ENCODE results near the gene ARG2. TPM values are rescaled to one million over a fixed set of nuclear protein-coding genes. Genes with fewer than 3 reads are reported as not detected.

ARG2 gene
- total RNA-seq, 1 experiment from 2014 or later, result 7.0 TPM

DNA sequence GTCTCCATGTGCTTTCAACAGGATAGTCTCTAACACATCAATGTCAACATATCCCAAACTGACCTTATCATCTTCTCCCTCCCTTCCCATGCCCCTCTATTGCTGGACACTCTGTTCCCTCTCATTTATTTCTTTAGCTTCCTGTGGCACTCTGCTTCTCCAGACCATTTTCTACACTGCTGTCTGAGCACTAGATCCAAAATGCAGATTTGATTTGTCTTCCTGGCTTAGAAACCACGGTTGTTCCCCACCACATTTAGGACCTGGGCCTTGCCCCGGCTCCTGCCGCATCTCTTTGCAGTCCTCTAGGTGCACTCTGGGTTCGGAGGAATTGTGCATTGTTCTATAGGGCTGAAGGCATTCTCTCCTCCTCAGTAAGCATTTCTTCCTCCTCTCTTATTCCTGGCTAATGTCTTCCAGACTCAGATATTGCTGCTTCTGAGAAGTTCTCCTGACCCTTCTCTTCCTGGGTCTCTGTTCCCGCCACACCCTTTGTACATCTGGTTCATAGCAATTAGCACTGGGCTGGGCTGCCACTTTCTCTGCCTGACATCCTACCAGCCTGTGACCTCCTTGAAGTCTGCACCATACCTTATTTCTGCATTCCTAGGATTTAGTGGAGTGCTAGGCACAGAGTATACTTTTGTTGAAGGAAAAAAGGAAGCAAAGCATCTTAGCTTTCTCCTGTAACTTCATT, 13.9 kb downstream of the ARG2 start (continued):
- TF ChIP-seq, protein P1, sequence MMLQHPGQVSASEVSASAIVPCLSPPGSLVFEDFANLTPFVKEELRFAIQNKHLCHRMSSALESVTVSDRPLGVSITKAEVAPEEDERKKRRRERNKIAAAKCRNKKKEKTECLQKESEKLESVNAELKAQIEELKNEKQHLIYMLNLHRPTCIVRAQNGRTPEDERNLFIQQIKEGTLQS (IDR thresholded peaks at IDR 0.05), result no peak
- no peak for TF ChIP-seq EGR1 (IDR thresholded peaks at IDR 0.05; ENCODE audit: low read depth)

DNA sequence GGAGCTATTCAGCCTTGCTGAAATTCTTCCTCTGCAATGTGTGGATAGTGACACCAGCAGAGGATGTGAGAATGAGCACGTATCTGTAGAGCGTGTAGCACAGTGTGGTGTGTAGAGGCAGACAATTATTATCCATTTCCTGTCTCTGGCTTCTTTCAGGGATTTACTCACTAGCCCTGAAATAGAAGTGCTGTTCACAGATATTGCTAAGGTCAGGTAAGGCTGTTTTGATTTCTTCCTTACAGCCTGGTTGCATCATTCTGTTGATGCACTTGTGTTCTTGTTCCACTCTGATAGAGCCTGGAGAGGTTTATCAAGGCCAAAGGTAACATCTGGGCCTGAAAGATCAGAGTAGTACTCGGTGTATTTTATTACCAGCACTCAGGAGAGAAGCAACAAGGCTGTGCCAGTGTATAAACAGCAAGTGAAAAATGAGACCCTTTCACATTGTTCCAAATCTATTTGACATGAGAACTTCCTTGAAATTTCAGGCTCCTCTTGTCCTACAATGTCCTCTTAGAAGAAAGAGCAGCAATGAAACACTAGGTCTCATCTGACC, 16.7 kb downstream of the ARG2 start:
- no peak overlapping the region for H3K9ac ChIP-seq (ENCODE audit: low read length)
- no peaks in the 10 kb centered on the region for H3K27me3 ChIP-seq (ENCODE audit: insufficient read depth, low read length)
- H3K4me1 ChIP-seq (ENCODE audit: control insufficient read depth in 1 of 2, insufficient read depth in 2 of 2, low read length in 2 of 2), result no peaks in the 10 kb centered on the region
- ATAC-seq (no peak), DNase-seq (ENCODE audit: low read depth, low spot score) (no peak)
- BruUV-seq (replicated peaks), result no TSS peak
- no peak overlapping the region for H3K4me2 ChIP-seq (ENCODE audit: low read length)
- intact Hi-C loops (cut with micrococcal nuclease), result no loop called here
- no peaks in the 10 kb centered on the region for H3K9me2 ChIP-seq (ENCODE audit: insufficient read depth)
- H3K79me2 ChIP-seq (ENCODE audit: insufficient read depth, low read length), result no peaks in the 10 kb centered on the region
- POLR2A ChIA-PET, result no interaction called here
- no peaks in the 10 kb centered on the region for H3K36me3 ChIP-seq (ENCODE audit: control insufficient read depth in 1 of 2, insufficient read depth in 2 of 2, low read length in 2 of 2)
- CTCF ChIA-PET, result interaction anchor here (0.6 kb wide), 1 partner anchor 1156 kb away, joined by 5 read pairs; the partner anchor contains the start of gene ZFP36L1
- H3K27ac ChIP-seq (ENCODE audit: low read depth, low read length), result no peak overlapping the region
- no peak overlapping the region for H3K4me3 ChIP-seq (replicated peaks in 1 of 2; ENCODE audit: low read depth in 1 of 2, low read length in 2 of 2)
- RAD21 ChIA-PET (ENCODE audit: low non-redundant PET in 1 of 2, low total read pairs in 2 of 2, uncharacterized antibody in 2 of 2, unreplicated experiment in 2 of 2), result no interaction called here
- H4K20me1 ChIP-seq (ENCODE audit: insufficient read depth), result no peaks in the 10 kb centered on the region
- no peaks in the 10 kb centered on the region for H3K9me3 ChIP-seq (ENCODE audit: control insufficient read depth in 1 of 2, insufficient read depth in 1 of 2, low read depth in 1 of 2, low read length in 2 of 2)
- no peak overlapping the region for H2AFZ ChIP-seq (ENCODE audit: low read depth, low read length, poor library complexity, severe bottlenecking)
- TF ChIP-seq SP1 (IDR thresholded peaks at IDR 0.05; ENCODE audit: low read depth) (0 out of 2 replicates have a peak, but pooled peaks have one; percentile 17), CEBPB (IDR thresholded peaks at IDR 0.05; ENCODE audit: low read depth) (peak; percentile 87), ELF1 (IDR thresholded peaks at IDR 0.05; ENCODE audit: borderline replicate concordance, low read depth) (no peak)

DNA sequence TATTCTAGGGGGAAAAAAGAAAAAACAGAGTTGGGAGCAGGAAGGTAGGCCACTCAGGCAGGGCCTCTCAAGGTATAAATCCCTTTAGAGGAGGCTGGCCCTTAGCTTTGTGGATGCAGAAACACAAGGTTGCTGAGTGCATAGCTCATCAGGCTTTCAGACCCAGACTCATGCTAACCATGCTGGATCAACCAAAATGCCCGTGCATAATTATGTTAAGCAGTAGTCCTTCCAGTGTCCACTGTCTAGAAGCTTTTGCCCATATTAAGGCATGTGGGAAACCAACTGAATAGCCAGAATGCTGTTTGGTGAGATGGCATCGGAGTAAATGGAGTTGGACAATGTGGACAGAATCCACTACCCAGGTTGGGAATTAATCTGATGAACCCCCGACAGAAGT, 18.9 kb downstream of the ARG2 start:
- intact Hi-C loops (cut with micrococcal nuclease), result no loop called here
- ATAC-seq (no peak), DNase-seq (ENCODE audit: low read depth, low spot score) (no peak)
- no peak overlapping the region for H3K27ac ChIP-seq (ENCODE audit: low read depth, low read length)
- no peak overlapping the region for H3K9ac ChIP-seq (ENCODE audit: low read length)
- no peak overlapping the region for H3K4me2 ChIP-seq (ENCODE audit: low read length)
- H3K9me3 ChIP-seq (ENCODE audit: control insufficient read depth in 1 of 2, insufficient read depth in 1 of 2, low read depth in 1 of 2, low read length in 2 of 2), result no peaks in the 10 kb centered on the region
- CTCF ChIA-PET, result interaction anchor here (1.0 kb wide), 1 partner anchor 66 kb away, joined by 3 read pairs; no protein-coding TSS in a partner anchor
- H3K79me2 ChIP-seq (ENCODE audit: insufficient read depth, low read length), result no peaks in the 10 kb centered on the region
- peaks cover 2 to 7% of the 10 kb centered on the region in 2 experiments for H3K4me1 ChIP-seq (ENCODE audit: control insufficient read depth in 1 of 2, insufficient read depth in 2 of 2, low read length in 2 of 2)
- no peaks in the 10 kb centered on the region for H3K36me3 ChIP-seq (ENCODE audit: control insufficient read depth in 1 of 2, insufficient read depth in 2 of 2, low read length in 2 of 2)
- RAD21 ChIA-PET (ENCODE audit: low non-redundant PET in 1 of 2, low total read pairs in 2 of 2, uncharacterized antibody in 2 of 2, unreplicated experiment in 2 of 2), result no interaction called here
- H4K20me1 ChIP-seq (ENCODE audit: insufficient read depth), result no peaks in the 10 kb centered on the region
- H2AFZ ChIP-seq (ENCODE audit: low read depth, low read length, poor library complexity, severe bottlenecking), result no peak overlapping the region
- POLR2A ChIA-PET, result no interaction called here
- no peaks in the 10 kb centered on the region for H3K9me2 ChIP-seq (ENCODE audit: insufficient read depth)
- no peaks in the 10 kb centered on the region for H3K27me3 ChIP-seq (ENCODE audit: insufficient read depth, low read length)
- BruUV-seq (replicated peaks), result no TSS peak
- no peak overlapping the region for H3K4me3 ChIP-seq (replicated peaks in 1 of 2; ENCODE audit: low read depth in 1 of 2, low read length in 2 of 2)
- TF ChIP-seq ZFX (IDR thresholded peaks at IDR 0.05) (no peak), ELF1 (IDR thresholded peaks at IDR 0.05; ENCODE audit: borderline replicate concordance, low read depth) (no peak), EZH2phosphoT487 (IDR thresholded peaks at IDR 0.05; ENCODE audit: borderline replicate concordance) (no peak), CBX3 (IDR thresholded peaks at IDR 0.05; ENCODE audit: low read depth) (no peak), JUND (IDR thresholded peaks at IDR 0.05) (no peak), YY1 (IDR thresholded peaks at IDR 0.05; ENCODE audit: extremely low read depth, insufficient replicate concordance, low read depth, low read length) (no peak), EGR1 (IDR thresholded peaks at IDR 0.05; ENCODE audit: low read depth) (no peak), SRF (IDR thresholded peaks at IDR 0.05; ENCODE audit: low read depth) (no peak), POLR2AphosphoS5 (IDR thresholded peaks at IDR 0.05; ENCODE audit: low read depth, low read length) (no peak)
- TF ChIP-seq, protein P2, sequence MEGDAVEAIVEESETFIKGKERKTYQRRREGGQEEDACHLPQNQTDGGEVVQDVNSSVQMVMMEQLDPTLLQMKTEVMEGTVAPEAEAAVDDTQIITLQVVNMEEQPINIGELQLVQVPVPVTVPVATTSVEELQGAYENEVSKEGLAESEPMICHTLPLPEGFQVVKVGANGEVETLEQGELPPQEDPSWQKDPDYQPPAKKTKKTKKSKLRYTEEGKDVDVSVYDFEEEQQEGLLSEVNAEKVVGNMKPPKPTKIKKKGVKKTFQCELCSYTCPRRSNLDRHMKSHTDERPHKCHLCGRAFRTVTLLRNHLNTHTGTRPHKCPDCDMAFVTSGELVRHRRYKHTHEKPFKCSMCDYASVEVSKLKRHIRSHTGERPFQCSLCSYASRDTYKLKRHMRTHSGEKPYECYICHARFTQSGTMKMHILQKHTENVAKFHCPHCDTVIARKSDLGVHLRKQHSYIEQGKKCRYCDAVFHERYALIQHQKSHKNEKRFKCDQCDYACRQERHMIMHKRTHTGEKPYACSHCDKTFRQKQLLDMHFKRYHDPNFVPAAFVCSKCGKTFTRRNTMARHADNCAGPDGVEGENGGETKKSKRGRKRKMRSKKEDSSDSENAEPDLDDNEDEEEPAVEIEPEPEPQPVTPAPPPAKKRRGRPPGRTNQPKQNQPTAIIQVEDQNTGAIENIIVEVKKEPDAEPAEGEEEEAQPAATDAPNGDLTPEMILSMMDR (IDR thresholded peaks at IDR 0.05 in 2 of 3, conservative IDR thresholded peaks at IDR 0.05 in 1 of 3; ENCODE audit: borderline replicate concordance in 1 of 3, insufficient read depth in 1 of 3, low read depth in 2 of 3, low read length in 2 of 3), result no peak
- TF ChIP-seq, protein P3, sequence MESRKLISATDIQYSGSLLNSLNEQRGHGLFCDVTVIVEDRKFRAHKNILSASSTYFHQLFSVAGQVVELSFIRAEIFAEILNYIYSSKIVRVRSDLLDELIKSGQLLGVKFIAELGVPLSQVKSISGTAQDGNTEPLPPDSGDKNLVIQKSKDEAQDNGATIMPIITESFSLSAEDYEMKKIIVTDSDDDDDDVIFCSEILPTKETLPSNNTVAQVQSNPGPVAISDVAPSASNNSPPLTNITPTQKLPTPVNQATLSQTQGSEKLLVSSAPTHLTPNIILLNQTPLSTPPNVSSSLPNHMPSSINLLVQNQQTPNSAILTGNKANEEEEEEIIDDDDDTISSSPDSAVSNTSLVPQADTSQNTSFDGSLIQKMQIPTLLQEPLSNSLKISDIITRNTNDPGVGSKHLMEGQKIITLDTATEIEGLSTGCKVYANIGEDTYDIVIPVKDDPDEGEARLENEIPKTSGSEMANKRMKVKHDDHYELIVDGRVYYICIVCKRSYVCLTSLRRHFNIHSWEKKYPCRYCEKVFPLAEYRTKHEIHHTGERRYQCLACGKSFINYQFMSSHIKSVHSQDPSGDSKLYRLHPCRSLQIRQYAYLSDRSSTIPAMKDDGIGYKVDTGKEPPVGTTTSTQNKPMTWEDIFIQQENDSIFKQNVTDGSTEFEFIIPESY (IDR thresholded peaks at IDR 0.05; ENCODE audit: extremely low read depth, insufficient replicate concordance, low read length), result no peak
